HG03521 (cell line): ENCODE measurements around the gene STAT2.

Experiments
- ATAC-seq: cut with Tn5 transposase; IDR thresholded peaks from one replicate; pipeline ENCODE4 v1.9.1; 2021; ENCODE audit warnings: mild to moderate bottlenecking, moderate library complexity; ENCODE audit not compliant: unreplicated experiment

The STAT2 gene

GRCh38 chr12:56297400-56297799 lies 62.5 kb downstream of the STAT2 start:
- ATAC-seq, result no peak

- ATAC-seq, result no peak
Observed at GRCh38 chr12:56296295-56296694, 63.6 kb downstream of the STAT2 start.

- ATAC-seq, result no peak
Observed at GRCh38 chr12:56293795-56294194, 66.1 kb downstream of the STAT2 start.
